Stomach (tissue), 9 donors: ENCODE data around the gene CAB39L. TPM values are rescaled to one million over a fixed set of nuclear protein-coding genes. Genes with fewer than 3 reads are reported as not detected.

Source experiments
- DNase-seq, 2 donors: peaks; one replicate each; pipeline versions ENCODE4 v3.0.0 to v3.0.0-alpha.2; 2013 to 2019
- H3K27ac ChIP-seq, 5 donors: fragments of 200-600 bp in 4 of 5; sonication (generic) in 4 of 5; one replicate each; pipeline ENCODE4 v1.5.1; 2013 to 2019; ENCODE audit warnings: mild to moderate bottlenecking in 1 of 5, moderate library complexity in 1 of 5
- H3K27me3 ChIP-seq, 3 donors: fragments of 200-600 bp; sonication (generic); one replicate each; pipeline ENCODE4 v1.5.1; 2017 to 2019; ENCODE audit warnings: mixed run types in 1 of 3
- H3K36me3 ChIP-seq, 4 donors: fragments of 200-600 bp; sonication (generic); 1 replicate in 3 of 4; 2 replicates in 1 of 4; pipeline ENCODE4 v1.5.1; 2016 to 2019
- H3K4me1 ChIP-seq, 4 donors: fragments of 200-600 bp; sonication (generic); one replicate each; pipeline ENCODE4 v1.5.1; 2016 to 2019
- H3K4me3 ChIP-seq, 4 donors: fragments of 200-600 bp; sonication (generic) in 3 of 4; one replicate each; pipeline ENCODE4 v1.5.1; 2016 to 2019; ENCODE audit warnings: mild to moderate bottlenecking in 1 of 4
- H3K9me3 ChIP-seq, 4 donors: fragments of 200-600 bp; sonication (generic); one replicate each; pipeline ENCODE4 v1.5.1; 2016 to 2019
- EP300 ChIP-seq: sonication (generic); formaldehyde crosslinking; IDR thresholded peaks from one replicate; pipeline ENCODE4 v1.6.1; 2017; ENCODE audit warnings: antibody characterized with exemption
- POLR2A ChIP-seq, 4 donors: fragments of 450-650 bp; IDR thresholded peaks; one replicate each; pipeline ENCODE4 v1.6.1; 2016; ENCODE audit warnings: antibody characterized with exemption in 4 of 4, control low read depth in 2 of 4, mild to moderate bottlenecking in 1 of 4, moderate library complexity in 1 of 4
- POLR2AphosphoS5 ChIP-seq, 3 donors: sonication (generic); formaldehyde crosslinking; IDR thresholded peaks; one replicate each; pipeline ENCODE4 v1.6.1; 2016; ENCODE audit warnings: antibody characterized with exemption in 3 of 3
- WGBS, 5 donors: extraction: QIAGEN DNeasy Blood & Tissue Kit in 3 of 5; methylation state at CpG; one replicate each; pipeline versions ENCODE4 v1.1.5 to v1.1.7; 2013 to 2018; 5-methylcytosine and 5-hydroxymethylcytosine counted together
- intact Hi-C: fragments of 100-400 bp; cut with DNase I; formaldehyde crosslinking; loops from one replicate; pipeline ENCODE4 v1.15.1; 2023; ENCODE audit warnings: low total_unique reads
- polyA plus RNA-seq, 3 donors: library from polyadenylated mRNA; stranded (reverse); fragments of 200-250 nt; gene quantifications; one replicate each; pipeline ENCODE4 v1.2.3, GENCODE V29; 2013
- total RNA-seq, 5 donors: library from RNA; depleted of rRNA; stranded (reverse); fragments of >200 nt; gene quantifications; one replicate each; pipeline versions ENCODE4 v1.1.0 to v1.2.3, GENCODE V29; 2014 to 2016
- TF ChIP-seq, protein P1 (sequence below), 7 experiments: fragments of 450-650 bp in 4 of 7; fragments of 200-600 bp in 3 of 7; sonication (generic) in 3 of 7; IDR thresholded peaks; one replicate each; pipeline ENCODE4 v1.5.1; 2016 to 2019; ENCODE audit warnings: antibody characterized with exemption in 7 of 7, control low read depth in 2 of 7, mild to moderate bottlenecking in 1 of 7
- donor health status: healthy with polysubstance abuse.
- donor health status: Bipolar disorder and iron deficiency.
- donor health status: healthy.

Gene CAB39L
- total and polyA plus RNA-seq, 8 donors = 11.4 to 61.6 (median 33.0) TPM

- H3K4me3 ChIP-seq = no peak overlapping the region
- no peak for DNase-seq
- no peaks in the 10 kb centered on the region for H3K27me3 ChIP-seq
- H3K36me3 ChIP-seq = peaks cover 0 to 16% (median 7%) of the 10 kb centered on the region in 4 donors
- WGBS, 5 donors = 79 to 86% (median 84%) methylated on average over 4 to 6 of the region's 6 CpGs
- peak overlapping the region; percentile 78 to 92 (median 86) for H3K27ac ChIP-seq
- intact Hi-C loops = no loop called here
- no peaks in the 10 kb centered on the region for H3K9me3 ChIP-seq
- peaks cover 55 to 89% (median 73%) of the 10 kb centered on the region in 4 donors for H3K4me1 ChIP-seq
- TF ChIP-seq, protein P1, sequence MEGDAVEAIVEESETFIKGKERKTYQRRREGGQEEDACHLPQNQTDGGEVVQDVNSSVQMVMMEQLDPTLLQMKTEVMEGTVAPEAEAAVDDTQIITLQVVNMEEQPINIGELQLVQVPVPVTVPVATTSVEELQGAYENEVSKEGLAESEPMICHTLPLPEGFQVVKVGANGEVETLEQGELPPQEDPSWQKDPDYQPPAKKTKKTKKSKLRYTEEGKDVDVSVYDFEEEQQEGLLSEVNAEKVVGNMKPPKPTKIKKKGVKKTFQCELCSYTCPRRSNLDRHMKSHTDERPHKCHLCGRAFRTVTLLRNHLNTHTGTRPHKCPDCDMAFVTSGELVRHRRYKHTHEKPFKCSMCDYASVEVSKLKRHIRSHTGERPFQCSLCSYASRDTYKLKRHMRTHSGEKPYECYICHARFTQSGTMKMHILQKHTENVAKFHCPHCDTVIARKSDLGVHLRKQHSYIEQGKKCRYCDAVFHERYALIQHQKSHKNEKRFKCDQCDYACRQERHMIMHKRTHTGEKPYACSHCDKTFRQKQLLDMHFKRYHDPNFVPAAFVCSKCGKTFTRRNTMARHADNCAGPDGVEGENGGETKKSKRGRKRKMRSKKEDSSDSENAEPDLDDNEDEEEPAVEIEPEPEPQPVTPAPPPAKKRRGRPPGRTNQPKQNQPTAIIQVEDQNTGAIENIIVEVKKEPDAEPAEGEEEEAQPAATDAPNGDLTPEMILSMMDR (IDR thresholded peaks at IDR 0.05) = no peak
- TF ChIP-seq EP300 (no peak), POLR2A (IDR thresholded peaks at IDR 0.05) (no peak), POLR2AphosphoS5 (IDR thresholded peaks at IDR 0.05) (no peak)
These were observed 136.5 kb downstream of the CAB39L start for GRCh38 chr13:49307365-49307764.

GRCh38 chr13:49305792-49306425, 138.0 kb downstream of the CAB39L start:
- Histone ChIP-seq H3K4me3 (no peak overlapping the region), H3K36me3 (peaks cover 0 to 11% (median 7%) of the 10 kb centered on the region in 4 donors), H3K27me3 (no peaks in the 10 kb centered on the region), H3K9me3 (no peaks in the 10 kb centered on the region), H3K4me1 (peaks cover 65 to 99% (median 83%) of the 10 kb centered on the region in 4 donors), H3K27ac (peak overlapping the region; percentile 48 to 92 (median 84))
- no peak for DNase-seq
- WGBS, 5 donors = 81 to 90% (median 87%) methylated on average over 11 to 15 of the region's 15 CpGs
- intact Hi-C loops = no loop called here
- TF ChIP-seq POLR2A (IDR thresholded peaks at IDR 0.05) = no peak
- TF ChIP-seq, protein P1 (IDR thresholded peaks at IDR 0.05) = no peak
- TF ChIP-seq EP300 = no peak
- no peak for TF ChIP-seq POLR2AphosphoS5 (IDR thresholded peaks at IDR 0.05)

DNA sequence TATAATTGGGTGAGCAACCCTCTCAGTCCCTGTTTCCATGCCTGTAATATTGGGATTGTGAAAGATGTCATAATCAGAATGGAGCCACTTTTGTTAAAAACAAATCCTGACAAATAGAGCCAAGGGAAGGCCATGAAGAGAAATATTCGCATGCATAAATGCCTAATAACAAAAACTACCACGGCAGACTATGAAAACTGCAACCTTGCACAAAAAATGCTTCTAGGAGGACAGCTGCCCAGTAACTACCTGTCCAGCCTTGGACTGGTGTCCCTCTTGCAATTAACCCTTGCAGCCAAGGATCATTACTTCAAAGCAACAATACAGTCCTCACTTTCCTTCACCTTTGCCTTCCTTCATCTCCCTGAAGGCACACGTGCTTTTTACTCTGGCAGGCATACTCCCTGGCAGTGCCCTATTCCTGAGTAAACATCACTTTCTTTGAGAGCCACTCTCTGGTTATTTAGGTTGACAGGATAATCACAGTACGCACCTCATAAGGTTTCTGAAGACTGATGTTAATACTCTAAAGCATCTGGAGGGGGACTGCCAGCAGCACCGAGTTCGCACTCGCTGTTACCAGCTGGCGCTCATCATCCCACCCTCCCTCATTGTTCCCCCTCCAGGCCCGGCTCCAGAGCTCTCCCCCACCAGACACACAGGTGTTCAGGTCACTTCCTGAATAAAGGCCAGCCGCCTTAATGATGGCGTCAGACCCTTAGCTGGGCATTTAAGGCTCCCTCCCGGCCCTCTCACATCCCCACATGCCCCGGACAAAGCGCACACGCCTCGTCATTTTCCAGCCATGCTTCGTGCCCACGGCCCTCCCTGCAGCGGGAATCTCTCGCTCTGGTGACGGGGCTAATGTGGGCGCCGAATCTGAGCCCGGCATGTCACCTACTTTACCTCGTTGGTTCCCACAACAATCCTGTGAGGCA, 138.8 kb downstream of the CAB39L start:
- WGBS, 5 donors = 72 to 77% (median 76%) methylated on average over 25 of the region's 25 CpGs
- Histone ChIP-seq H3K4me3 (no peak overlapping the region), H3K36me3 (peaks cover 0 to 3% (median 2%) of the 10 kb centered on the region in 4 donors), H3K27me3 (no peaks in the 10 kb centered on the region), H3K27ac (peak overlapping the region; percentile 48 to 92 (median 84)), H3K4me1 (peaks cover 63 to 94% (median 81%) of the 10 kb centered on the region in 4 donors), H3K9me3 (no peaks in the 10 kb centered on the region)
- no peak for DNase-seq
- TF ChIP-seq POLR2AphosphoS5 (IDR thresholded peaks at IDR 0.05) = peak in 1 of 3 donors; percentile 52
- TF ChIP-seq, protein P1 (IDR thresholded peaks at IDR 0.05) = no peak
- intact Hi-C loops = loop anchor here (5.0 kb wide), 1 partner anchor 132 kb away; no protein-coding TSS in a partner anchor

DNA sequence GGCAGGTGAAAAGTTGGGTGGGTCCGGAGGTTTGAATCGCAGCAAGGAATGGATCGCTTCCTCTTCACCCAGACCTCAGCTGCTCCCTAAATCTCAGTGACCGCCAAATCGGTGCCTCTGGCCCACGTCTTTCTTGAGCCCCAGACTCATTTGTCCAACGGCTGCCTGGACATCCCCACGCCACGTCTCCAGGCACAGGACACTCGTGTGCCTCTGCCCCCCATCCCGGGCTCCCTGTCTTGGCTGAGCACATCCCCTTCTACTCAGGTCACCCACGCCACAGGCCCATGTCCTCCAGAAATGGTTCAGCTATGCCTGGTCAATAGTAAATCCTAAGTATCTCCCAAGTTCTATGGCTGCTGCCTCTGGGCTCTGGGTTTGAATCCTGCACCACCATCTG, 139.5 kb downstream of the CAB39L start:
- TF ChIP-seq POLR2A (IDR thresholded peaks at IDR 0.05) = no peak
- TF ChIP-seq, protein P1 (IDR thresholded peaks at IDR 0.05) = no peak
- no peak for TF ChIP-seq POLR2AphosphoS5 (IDR thresholded peaks at IDR 0.05)
- no peak for TF ChIP-seq EP300
- H3K4me3 ChIP-seq = no peak overlapping the region
- 92 to 96% (median 94%) methylated on average over 12 of the region's 12 CpGs for WGBS, 5 donors
- peaks cover 56 to 88% (median 76%) of the 10 kb centered on the region in 4 donors for H3K4me1 ChIP-seq
- H3K27me3 ChIP-seq = no peaks in the 10 kb centered on the region
- H3K36me3 ChIP-seq = no peaks in the 10 kb centered on the region
- intact Hi-C loops = loop anchor here (5.0 kb wide), 1 partner anchor 133 kb away; no protein-coding TSS in a partner anchor
- no peaks in the 10 kb centered on the region for H3K9me3 ChIP-seq
- no peak for DNase-seq
- peak overlapping the region; percentile 48 to 92 (median 84) for H3K27ac ChIP-seq
